Measurements from ENCODE around the gene UTS2R.

UTS2R gene

DNA sequence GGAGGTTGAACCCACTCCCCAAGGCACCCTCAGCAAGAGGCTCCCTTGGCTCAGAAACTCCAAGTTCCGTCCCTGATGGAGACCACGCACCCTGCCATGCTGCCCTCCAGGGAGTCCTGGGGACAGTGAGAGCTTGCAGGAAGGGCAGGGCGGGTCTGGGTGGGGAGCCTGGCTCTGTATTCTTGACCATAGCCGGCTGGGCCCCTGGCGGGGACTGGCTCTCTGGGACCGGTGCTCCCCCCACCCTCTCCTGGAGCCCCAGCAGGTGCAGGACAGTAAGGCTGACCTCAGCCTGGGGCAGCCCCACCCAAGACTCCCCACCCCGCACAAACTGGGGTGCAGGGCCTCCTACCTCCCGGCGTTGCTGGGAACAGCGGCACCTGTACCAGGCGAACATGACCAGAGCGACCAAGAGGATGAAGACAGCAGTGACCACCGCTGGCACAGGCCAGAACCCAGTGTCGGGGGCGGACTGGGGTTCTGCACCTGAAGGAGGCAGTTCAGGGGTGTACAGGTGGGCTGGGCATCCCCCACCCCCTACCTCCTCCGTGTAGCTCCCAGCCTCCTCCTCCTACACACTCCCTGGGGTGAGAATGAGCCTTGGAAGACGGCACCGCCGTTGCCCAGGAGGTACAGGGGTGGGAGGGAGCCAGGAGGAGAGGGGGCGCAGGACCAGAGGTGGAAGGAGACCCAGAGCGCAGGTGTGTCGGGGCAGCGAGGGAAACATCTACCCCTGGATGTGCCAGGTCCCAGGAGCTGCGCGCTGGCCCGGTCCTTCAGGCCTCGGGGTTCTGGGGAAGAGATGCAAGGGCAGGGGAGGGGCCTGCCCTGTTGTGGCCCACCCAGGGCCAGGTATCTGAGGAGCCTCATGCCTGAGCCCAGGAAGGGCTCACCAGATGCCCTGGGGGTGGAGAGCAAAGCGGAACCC, 48.8 kb upstream of the UTS2R start:
- CTCF ChIA-PET = interaction anchor here (0.5 to 2.8 kb wide), 9 partner anchors 8 to 117 kb away, joined by 3 to 27 read pairs (median 4); no protein-coding TSS in a partner anchor
- H3K27ac ChIP-seq (ENCODE audit: extremely low read depth, low read depth, low read length) = no peak overlapping the region
- no peaks in the 10 kb centered on the region for H3K9me3 ChIP-seq (ENCODE audit: control insufficient read depth, insufficient read depth, low read depth, low read length)
- POLR2A ChIA-PET = interaction anchor here (0.6 to 1.2 kb wide), 2 partner anchors 49 to 410 kb away, joined by 3 to 4 read pairs; partner anchors contain the start of gene CSNK1D
- H3K36me3 ChIP-seq (ENCODE audit: control insufficient read depth in 2 of 2, insufficient read depth in 1 of 2, low read length in 2 of 2) = no peaks in the 10 kb centered on the region
- no peak overlapping the region for H3K4me3 ChIP-seq (ENCODE audit: low read depth, low read length)
- no peak for TF ChIP-seq KLF9 (tag by site-specific recombination; IDR thresholded peaks at IDR 0.05; ENCODE audit: low read depth)
- TF ChIP-seq, protein P1, sequence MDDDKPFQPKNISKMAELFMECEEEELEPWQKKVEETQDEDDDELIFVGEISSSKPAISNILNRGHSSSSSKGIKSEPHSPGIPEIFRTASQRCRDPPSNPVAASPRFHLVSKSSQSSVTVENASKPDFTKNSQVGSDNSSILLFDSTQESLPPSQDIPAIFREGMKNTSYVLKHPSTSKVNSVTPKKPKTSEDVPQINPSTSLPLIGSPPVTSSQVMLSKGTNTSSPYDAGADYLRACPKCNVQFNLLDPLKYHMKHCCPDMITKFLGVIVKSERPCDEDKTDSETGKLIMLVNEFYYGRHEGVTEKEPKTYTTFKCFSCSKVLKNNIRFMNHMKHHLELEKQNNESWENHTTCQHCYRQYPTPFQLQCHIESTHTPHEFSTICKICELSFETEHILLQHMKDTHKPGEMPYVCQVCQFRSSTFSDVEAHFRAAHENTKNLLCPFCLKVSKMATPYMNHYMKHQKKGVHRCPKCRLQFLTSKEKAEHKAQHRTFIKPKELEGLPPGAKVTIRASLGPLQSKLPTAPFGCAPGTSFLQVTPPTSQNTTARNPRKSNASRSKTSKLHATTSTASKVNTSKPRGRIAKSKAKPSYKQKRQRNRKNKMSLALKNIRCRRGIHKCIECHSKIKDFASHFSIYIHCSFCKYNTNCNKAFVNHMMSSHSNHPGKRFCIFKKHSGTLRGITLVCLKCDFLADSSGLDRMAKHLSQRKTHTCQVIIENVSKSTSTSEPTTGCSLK (tag by site-specific recombination; IDR thresholded peaks at IDR 0.05) = no peak
- no peak for TF ChIP-seq ZNF585B (tag by site-specific recombination; IDR thresholded peaks at IDR 0.05)
- TF ChIP-seq, protein P2, sequence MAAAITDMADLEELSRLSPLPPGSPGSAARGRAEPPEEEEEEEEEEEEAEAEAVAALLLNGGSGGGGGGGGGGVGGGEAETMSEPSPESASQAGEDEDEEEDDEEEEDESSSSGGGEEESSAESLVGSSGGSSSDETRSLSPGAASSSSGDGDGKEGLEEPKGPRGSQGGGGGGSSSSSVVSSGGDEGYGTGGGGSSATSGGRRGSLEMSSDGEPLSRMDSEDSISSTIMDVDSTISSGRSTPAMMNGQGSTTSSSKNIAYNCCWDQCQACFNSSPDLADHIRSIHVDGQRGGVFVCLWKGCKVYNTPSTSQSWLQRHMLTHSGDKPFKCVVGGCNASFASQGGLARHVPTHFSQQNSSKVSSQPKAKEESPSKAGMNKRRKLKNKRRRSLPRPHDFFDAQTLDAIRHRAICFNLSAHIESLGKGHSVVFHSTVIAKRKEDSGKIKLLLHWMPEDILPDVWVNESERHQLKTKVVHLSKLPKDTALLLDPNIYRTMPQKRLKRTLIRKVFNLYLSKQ (tag by site-specific recombination; IDR thresholded peaks at IDR 0.05; ENCODE audit: borderline replicate concordance) = no peak
- TF ChIP-seq ZNF223 (tag by site-specific recombination; IDR thresholded peaks at IDR 0.05) = 0 out of 2 replicates have a peak, but pooled peaks have one; percentile 74
- TF ChIP-seq, protein P3, sequence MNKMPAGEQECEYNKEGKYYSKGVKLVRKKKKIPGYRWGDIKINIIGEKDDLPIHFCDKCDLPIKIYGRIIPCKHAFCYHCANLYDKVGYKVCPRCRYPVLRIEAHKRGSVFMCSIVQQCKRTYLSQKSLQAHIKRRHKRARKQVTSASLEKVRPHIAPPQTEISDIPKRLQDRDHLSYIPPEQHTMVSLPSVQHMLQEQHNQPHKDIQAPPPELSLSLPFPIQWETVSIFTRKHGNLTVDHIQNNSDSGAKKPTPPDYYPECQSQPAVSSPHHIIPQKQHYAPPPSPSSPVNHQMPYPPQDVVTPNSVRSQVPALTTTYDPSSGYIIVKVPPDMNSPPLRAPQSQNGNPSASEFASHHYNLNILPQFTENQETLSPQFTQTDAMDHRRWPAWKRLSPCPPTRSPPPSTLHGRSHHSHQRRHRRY (tag by site-specific recombination; IDR thresholded peaks at IDR 0.05) = no peak
- TF ChIP-seq ZSCAN30 (tag by site-specific recombination; IDR thresholded peaks at IDR 0.05) = no peak
- TF ChIP-seq ZNF114 (tag by site-specific recombination; IDR thresholded peaks at IDR 0.05) = no peak
- TF ChIP-seq, protein P4, sequence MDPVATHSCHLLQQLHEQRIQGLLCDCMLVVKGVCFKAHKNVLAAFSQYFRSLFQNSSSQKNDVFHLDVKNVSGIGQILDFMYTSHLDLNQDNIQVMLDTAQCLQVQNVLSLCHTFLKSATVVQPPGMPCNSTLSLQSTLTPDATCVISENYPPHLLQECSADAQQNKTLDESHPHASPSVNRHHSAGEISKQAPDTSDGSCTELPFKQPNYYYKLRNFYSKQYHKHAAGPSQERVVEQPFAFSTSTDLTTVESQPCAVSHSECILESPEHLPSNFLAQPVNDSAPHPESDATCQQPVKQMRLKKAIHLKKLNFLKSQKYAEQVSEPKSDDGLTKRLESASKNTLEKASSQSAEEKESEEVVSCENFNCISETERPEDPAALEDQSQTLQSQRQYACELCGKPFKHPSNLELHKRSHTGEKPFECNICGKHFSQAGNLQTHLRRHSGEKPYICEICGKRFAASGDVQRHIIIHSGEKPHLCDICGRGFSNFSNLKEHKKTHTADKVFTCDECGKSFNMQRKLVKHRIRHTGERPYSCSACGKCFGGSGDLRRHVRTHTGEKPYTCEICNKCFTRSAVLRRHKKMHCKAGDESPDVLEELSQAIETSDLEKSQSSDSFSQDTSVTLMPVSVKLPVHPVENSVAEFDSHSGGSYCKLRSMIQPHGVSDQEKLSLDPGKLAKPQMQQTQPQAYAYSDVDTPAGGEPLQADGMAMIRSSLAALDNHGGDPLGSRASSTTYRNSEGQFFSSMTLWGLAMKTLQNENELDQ (tag by site-specific recombination; IDR thresholded peaks at IDR 0.05; ENCODE audit: low read depth) = no peak
- TF ChIP-seq, protein P5, sequence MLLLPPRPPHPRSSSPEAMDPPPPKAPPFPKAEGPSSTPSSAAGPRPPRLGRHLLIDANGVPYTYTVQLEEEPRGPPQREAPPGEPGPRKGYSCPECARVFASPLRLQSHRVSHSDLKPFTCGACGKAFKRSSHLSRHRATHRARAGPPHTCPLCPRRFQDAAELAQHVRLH (tag by site-specific recombination; IDR thresholded peaks at IDR 0.05) = no peak
- TF ChIP-seq ZFHX2 (tag by site-specific recombination; conservative IDR thresholded peaks at IDR 0.05) = peak; percentile 81
- TF ChIP-seq ZNF510 (tag by site-specific recombination; IDR thresholded peaks at IDR 0.05; ENCODE audit: insufficient replicate concordance) = no peak
- TF ChIP-seq EGR2 (tag by site-specific recombination; IDR thresholded peaks at IDR 0.05; ENCODE audit: low read depth) = peak; percentile 70
- TF ChIP-seq, protein P6, sequence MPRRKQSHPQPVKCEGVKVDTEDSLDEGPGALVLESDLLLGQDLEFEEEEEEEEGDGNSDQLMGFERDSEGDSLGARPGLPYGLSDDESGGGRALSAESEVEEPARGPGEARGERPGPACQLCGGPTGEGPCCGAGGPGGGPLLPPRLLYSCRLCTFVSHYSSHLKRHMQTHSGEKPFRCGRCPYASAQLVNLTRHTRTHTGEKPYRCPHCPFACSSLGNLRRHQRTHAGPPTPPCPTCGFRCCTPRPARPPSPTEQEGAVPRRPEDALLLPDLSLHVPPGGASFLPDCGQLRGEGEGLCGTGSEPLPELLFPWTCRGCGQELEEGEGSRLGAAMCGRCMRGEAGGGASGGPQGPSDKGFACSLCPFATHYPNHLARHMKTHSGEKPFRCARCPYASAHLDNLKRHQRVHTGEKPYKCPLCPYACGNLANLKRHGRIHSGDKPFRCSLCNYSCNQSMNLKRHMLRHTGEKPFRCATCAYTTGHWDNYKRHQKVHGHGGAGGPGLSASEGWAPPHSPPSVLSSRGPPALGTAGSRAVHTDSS (tag by site-specific recombination; IDR thresholded peaks at IDR 0.05) = no peak
- no peaks in the 10 kb centered on the region; the same call in 1 of the 2 replicates for H3K4me1 ChIP-seq (ENCODE audit: control insufficient read depth, insufficient read depth, low read length)
